DMS153 treated with DMSO at 0.1 percent for 48 hours (cell line): Measurements from ENCODE around the gene MAGI3.
"Not testable (repeated sequence)": the region's sequence is repeated elsewhere in the genome, so short reads cannot be mapped to it uniquely, and the experiment has no call there.

ENCODE experiments used
- DNase-seq: peaks from one replicate; lab custom pipeline; 2025; ENCODE audit not compliant: unreplicated experiment; lab: John Stamatoyannopoulos, UW

The MAGI3 gene

DNA sequence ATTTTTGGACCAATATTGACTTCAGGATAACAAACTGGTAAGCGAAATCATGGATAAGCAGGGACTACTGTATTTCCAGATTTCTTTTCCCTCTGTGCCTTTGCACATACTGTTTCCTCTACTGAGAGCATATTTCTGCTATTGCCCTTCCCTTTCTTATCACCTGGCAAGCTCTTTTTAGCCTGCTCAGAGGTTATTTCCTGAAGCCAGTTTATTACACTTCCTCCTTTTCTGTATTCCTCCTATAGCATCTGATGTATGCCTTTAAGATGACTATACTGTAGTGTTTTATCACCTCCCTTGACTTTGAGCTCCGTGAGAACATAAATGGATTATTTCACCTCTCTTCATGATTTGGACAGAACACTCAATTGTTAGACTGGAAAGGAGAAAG, 49.0 kb downstream of the MAGI3 start:
- DNase-seq: no peak

DNA sequence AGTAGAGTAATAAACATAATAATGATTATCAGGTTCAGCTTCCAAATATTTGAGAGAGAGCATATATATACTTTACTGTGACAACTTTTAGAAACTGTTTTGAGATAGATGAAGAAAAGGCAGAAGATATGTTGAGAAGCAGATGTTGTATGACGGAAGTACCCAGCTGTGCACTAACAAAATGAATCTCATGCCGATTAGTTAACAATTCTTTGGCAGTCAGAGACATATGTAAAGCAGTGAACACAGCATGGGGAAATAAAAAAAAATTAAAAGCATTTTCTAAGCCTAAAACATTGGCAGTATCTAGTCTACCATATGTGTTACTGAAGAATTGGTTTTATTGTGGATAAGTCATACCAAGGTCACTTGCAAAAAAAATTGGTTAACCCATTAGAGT, 51.8 kb downstream of the MAGI3 start:
- DNase-seq: no peak

DNA sequence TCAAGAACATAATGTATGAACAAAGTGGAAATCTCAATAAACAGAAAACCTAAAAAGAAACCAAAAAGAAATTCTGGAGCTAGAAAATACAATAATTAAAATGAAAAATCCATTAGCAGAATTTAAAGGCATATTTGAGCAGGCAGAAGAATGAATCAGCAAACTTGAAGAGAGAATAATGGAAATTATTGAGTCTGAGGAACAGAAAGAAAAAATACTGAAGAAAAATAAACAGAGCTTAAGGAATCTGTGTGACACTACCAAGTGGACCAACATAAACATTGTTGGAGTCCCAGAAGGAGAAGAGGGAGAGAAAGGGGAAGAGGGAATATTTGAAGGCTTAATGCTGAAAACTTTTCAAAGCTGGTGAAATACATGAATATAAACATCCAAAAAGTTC, 54.5 kb downstream of the MAGI3 start:
- DNase-seq: no peak

DNA sequence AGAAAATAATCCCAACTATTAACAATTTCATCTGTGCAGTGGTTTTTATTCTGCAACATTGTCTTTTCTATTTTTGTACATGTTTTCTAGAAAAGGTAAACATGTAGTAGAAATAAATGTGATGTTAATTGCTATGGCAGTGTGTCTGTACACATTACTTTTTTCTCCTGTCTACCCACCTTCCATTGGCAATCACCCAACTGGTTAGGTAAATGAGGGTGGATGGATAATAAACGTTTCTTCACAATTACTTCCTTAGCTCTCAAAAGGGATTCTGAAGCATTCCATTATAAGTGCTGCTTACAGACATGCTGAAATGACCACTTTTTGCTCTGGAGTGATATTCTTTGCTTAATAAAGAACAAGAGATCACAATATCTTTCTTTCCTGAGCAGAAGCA, 61.4 kb downstream of the MAGI3 start:
- no peak for DNase-seq

DNA sequence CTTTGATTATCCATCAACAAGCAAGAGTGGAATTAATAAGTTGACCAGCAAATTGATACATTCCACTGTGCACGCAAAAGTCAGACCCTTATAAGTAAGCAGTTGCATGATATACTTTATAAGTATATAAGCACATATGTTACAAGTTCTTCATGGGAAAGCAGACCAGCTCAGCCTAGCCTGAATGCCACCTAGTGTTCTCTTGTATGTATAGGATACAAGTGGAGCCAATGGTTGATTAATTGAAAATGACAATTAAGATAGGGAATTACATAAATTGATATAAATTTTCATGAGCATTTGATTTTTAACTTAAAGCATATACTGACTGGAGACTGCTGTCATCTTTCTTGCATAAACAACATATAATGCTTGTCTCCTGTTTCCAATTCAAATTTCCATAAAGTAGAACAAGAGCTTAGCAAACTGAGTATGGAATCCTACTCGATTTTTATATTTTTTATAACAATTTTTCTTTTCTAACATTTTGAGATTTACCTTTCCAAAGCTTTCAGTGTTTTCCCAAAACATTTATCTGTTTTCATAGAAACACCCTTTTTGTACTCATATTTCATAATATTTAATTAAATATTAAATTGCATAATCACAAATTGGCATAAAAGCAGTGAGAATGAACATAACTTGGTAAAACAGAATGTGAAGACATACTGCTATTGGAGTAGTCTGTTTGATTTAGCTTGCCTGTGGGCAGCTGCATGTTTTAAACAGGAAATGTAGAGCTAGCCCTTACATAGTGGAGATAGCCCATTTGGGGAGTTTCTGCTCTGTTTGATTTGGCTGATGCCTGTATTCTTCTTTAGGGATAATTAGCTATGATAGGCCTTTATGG, 62.8 kb downstream of the MAGI3 start:
- DNase-seq: peak; percentile 32

DNA sequence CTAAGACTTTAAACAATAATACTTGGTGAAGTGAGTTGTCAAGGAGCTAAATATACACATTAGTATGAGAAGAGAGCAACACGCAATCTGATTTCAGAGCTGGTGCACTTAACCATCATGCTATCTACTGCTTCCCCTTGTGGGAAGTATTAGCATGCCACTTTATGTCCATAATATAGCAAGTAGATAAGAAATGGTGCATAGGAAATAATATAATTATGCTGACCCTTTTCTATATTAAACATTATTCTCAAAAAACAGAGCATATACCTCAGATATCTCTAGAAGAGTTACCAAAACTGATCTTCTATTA, 63.4 kb downstream of the MAGI3 start:
- no peak for DNase-seq

DNA sequence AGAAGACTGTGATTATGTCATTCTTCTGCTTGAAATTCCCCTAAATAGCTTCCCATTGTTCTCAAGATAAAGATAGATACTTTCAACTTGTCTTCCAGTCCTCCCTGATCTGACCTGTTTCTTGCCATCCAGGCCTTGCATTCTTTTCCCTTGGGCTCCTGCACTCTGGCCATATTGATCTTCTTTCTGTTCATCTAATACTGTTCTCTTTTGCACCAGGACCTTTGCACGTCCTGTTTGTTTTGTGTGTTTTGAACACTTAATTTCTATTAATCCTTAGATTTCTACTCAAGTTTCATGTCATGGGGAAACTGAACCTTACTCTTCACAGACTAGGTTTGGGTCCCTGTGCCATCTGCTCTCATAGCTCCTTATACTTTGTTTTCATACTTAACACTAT, 65.1 kb downstream of the MAGI3 start:
- no peak for DNase-seq

DNA sequence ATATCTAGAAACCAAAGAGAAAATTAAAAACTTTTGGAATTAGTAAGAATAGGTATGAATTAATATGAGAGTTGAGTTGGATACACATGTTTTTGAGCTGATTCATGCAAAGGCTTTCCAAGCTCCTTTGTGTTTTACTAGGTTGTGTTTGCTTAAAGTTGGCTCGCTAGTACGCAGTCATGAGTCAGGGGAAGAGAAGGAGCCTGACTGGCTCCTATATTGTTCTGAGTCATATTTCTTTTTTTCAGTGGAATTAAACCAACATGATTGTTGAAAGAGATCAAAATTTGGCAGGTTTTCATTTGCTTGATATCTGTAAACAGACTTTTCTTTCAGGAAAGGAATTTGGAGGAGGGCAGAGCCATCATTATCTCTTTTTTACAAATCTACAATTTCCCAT, 66.7 kb downstream of the MAGI3 start:
- no peak for DNase-seq

DNA sequence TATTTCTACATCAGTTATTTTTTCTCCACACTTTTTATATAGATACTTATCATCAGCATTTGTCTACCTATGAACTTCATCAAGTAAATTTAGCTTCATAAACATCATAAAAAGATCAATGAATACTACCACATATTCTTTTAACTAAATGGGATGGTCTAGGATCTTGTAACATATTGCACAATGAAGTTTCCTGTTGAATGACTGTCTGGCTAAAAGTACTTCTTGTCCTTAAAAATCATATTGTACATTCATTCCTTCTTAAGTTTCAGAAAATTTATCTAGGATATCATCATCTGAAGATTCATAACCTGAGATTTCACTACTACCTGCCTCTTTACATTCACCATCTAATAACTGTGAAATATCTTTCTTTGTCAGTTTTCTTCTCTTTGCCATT, 69.0 kb downstream of the MAGI3 start:
- DNase-seq: no peak

DNA sequence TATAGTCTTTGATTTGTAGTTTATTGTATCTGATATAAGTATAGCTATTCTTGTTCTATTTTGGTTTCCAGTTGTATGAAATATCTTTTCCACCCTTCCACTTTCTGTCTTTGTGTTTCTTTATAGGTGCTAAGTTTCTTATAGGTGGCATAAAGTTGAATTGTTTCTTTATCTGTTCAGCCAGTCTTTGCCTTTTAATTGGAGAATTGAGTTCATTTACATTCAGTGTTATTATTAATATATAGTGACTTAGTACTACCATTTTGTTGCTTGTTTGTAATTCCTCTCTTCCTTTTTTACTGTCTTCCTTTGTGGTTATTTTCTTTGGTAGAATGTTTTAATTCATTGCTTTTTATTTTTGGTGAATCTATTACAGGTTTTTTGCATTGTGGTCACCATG, 77.7 kb downstream of the MAGI3 start:
- no peak for DNase-seq

DNA sequence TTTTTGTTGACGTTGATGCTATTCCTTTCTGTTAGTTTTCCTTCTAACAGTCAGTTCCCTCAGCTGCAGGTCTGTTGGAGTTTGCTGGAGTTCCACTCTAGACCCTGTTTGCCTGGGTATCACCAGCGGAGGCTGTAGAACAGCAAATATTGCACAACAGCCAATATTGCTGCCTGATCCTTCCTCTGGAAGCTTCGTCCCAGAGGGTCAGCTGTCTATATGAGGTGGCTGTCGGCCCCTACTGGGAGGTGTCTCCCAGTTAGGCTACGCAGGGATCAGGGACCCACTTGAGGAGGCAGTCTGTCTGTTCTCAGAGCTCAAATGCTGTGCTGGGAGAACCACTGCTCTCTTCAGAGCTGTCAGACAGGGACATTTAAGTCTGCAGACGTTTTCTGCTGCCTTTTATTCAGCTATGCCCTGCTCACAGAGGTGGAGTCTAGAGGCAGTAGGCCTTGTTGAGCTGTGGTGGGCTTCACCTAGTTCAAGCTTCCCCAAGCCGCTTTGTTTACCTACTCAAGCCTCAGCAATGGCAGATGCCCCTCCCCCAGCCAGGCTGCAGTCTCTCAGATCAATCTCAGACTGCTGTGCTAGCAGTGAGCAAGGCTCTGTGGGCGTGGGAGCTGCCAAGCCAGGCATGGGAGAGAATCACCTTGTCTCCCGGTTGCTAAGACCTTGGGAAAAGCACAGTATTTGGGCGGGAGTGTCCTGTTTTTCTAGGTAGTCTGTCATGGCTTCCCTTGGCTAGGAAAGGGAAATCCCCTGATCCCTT, 88.3 kb downstream of the MAGI3 start:
- DNase-seq: not testable (repeated sequence)

DNA sequence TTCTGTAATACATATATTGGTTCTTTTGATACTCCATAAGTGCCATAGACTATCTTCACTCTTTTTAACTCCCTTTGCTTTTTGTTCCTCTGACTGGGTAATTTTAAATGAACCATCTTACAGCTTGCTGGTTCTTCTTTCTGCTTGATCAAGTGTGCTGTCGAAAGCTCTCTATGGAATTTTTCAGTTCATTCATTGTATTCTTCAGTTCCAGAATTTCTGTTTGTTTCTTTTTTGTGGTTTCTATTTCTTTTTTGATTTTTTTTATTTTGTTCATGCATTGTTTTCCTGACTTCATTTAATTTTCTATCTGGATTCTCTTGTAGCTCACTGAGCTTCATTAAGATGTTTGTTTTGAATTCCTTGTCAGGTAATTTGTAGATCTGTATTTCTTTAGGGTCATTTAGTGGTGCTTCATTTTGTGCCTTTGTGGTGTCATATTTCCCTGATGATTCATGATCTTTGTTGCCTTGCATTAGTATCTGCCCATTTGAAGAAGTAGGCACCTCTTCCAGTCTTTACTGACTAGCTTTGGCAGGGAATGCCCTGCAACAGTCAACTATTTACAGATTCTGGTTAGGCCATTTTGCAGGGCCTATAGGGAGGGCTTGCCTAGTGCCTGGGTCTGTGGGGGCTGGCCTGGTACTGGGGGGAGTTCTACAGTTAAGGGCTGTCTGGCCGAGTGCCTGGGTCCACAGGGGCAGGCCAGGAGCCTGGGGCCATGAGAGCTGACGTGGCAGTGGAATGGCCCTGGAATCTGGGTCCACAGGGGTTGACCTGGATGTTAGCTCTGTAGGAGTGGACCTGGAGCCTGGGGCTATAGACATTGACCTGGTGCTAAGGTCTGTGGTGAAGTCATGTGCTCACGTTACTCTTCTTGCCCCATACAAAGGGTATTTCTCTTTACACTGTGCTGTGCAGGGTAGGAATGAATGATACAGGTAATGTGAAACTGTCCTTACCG, 89.7 kb downstream of the MAGI3 start:
- no peak for DNase-seq

DNA sequence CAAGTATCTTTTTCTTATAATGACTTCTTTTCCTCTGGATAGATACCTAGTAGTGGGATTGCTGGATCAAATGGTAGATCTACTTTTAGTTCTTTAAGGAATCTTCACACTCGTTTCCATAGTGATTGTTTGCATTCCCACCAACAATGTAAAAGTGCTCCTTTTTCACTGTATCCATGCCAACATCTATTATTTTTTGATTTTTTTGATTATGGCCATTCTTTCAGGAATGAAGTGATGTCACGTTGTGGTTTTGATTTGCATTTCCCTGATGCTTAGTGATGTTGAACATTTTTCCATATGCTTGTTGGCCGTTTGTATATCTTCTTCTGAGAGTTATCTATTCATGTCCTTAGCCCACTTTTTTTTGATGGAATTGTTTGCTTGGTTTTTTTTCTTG, 94.8 kb downstream of the MAGI3 start:
- not testable (repeated sequence) for DNase-seq

DNA sequence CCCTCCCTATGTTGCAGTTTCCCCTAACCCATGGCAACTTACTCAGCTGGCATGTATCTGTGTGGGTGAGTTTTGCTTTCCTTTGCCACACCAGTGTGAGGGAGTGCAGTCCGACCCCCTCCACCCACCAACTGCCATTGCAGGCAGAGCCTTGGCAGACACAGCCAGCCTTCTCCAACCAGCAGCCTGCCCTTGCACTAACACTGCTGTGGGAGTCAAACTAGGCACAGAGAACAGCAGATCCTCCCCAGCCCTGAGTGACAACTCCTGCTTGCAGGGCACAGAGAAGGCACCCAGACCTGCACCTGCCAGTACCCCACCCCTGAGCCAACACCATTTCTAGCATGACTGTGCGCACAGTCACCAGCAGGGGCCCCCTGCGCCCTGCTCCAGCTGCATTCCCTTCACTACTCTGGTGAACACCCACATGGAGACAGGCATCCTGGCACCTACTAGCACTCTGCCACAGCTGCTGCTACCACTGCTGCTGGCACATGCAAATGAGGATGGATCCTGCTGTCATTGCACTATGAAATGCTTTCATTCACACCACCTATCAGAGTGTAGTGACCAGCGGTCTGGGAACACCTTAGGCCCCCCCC, 98.4 kb downstream of the MAGI3 start:
- no peak for DNase-seq

DNA sequence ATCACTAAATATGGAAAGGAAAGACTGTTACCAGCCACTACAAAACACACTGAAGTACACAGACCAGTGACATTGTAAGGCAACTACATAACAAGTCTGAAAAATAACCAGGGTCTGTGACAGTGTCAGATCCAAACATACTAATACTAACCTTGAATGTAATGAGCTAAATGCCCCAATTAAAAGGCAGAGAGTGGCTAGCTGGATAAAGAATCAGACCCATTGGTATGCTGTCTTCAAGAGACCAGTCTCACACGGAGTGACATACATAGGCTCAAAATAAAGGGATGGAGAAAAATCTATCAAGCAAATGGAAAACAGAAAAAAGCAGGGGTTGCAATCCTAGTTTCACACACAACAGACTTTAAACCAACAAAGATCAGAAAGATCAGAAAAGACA, 100.1 kb downstream of the MAGI3 start:
- no peak for DNase-seq

DNA sequence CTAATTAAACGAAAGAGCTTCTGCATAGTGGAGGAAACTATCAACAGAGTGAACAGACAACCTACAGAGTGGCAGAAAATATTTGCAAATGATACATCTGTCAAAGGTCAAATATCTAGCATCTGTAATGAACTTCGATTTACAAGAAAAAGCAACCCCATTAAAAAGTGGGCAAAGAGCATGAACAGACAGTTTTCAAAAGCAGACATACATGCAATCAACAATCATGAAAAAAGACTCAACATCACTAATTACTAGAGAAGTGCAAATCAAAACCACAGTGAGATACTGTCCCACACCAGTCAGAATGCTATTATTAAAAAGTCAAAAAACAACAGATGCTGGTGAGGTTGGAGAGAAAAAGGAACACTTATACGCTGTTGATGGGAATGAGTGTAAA, 103.2 kb downstream of the MAGI3 start:
- DNase-seq: no peak

DNA sequence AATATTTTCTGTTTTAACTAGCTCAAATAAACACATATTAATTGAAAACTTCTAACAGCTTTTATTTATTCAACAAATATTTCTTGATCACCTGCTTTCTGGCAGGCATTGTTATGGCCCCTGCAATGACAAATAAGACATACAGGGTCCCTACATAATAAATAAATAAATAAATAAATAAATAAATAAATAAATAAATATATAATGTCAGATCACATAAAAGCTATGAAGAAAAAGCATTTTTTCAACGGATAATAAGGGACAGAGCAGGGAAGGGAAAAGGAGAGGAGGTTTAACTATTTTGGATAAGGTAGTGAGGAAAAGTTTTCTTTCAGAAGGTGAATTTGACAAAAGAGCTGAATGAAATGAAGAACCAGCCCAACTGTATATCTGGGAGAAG, 115.0 kb downstream of the MAGI3 start:
- no peak for DNase-seq

DNA sequence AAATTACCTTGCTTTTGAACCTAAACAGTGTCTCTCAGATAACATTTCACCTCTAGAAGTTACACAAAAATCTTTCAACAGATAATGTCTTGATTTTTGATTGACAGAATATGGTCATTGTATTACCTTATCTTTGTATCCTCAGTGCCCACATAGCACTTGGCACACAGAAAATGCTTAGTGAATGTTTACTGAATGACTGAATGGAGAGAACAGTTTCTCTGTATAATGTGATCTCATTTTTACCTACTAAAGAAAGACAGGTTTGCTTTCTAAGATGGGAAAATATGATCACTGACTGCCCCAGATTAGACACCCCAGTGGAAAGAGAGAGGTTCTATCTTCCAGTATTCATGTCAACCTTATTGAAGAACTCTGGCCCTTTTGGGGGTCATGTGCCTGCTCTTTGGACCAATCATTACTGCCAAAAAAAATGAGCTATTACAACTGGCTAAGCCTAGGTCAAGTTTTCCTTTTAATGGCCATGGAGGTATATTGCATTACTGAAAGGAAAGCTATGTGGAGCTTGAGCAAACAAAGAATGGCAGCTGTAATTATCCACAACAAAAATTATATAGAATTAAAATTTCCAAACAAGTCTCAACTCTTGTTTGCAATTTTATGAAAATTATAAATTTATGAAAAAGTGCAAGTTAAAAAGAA, 117.4 kb downstream of the MAGI3 start:
- no peak for DNase-seq

DNA sequence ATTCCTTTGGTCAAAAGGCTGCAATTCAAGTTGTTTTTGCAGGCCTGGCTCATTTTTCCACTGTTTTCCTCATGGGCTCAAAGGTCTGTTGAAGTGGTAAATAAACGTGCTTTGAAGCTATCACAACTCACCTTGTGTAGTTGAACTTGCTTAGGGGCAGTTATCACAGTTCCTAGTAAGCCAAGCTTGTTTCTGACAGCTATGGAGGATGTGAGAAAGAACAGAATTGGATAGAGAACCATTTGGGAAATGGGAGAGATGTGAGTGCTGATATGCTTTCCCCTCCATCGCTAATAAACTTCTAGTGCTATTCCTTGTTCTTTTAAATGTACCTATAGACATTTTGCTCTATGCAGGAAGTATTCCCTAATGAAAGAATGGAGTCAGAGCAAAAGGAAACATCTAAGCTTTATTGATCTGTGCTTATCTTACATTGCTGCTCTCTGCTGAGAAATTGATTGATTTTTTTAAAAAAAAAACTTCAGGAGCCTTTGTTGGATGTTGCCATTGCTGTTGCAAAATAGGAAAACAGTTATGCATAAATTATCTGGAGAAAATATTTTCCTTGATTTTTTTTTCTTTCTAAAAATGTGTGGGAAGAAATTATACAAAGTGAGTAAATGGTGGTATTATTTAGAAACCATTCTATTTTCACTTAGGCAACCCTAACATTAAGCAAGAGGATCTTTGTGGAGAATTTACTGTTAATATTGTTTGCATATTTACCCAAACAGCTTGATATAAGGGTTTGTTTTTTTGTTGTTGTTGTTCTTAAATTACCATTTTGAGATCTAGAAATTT, 118.2 kb downstream of the MAGI3 start:
- no peak for DNase-seq

DNA sequence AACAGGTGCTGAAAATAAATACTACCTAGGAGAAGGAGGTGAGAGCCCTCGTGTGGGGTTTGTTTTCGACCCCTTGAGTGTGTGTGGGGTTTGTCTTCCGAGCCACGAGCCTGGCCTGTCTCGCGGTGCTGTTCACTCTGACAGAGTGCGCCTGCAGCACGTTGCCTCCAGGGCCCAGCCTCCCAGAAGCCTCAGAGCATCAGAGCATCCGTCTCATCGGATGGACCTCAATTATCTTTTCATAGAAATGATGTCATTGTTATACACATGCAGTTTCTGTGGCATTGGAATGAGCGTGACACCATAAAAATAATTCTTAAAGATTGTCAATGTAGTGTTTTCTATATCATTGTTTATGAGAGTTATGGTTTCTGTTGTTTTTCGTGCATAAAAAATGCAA, 119.5 kb downstream of the MAGI3 start:
- DNase-seq: not testable (repeated sequence)
